GM19193 (cell line): Measurements from ENCODE around the gene KIF1A.

Source experiments
- POLR2A ChIP-seq: IDR thresholded peaks from 4 replicates; pipeline ENCODE4 v1.6.1; 2011; ENCODE audit not compliant: insufficient read depth, insufficient read length; ENCODE audit errors: extremely low read depth

KIF1A gene, protein sequence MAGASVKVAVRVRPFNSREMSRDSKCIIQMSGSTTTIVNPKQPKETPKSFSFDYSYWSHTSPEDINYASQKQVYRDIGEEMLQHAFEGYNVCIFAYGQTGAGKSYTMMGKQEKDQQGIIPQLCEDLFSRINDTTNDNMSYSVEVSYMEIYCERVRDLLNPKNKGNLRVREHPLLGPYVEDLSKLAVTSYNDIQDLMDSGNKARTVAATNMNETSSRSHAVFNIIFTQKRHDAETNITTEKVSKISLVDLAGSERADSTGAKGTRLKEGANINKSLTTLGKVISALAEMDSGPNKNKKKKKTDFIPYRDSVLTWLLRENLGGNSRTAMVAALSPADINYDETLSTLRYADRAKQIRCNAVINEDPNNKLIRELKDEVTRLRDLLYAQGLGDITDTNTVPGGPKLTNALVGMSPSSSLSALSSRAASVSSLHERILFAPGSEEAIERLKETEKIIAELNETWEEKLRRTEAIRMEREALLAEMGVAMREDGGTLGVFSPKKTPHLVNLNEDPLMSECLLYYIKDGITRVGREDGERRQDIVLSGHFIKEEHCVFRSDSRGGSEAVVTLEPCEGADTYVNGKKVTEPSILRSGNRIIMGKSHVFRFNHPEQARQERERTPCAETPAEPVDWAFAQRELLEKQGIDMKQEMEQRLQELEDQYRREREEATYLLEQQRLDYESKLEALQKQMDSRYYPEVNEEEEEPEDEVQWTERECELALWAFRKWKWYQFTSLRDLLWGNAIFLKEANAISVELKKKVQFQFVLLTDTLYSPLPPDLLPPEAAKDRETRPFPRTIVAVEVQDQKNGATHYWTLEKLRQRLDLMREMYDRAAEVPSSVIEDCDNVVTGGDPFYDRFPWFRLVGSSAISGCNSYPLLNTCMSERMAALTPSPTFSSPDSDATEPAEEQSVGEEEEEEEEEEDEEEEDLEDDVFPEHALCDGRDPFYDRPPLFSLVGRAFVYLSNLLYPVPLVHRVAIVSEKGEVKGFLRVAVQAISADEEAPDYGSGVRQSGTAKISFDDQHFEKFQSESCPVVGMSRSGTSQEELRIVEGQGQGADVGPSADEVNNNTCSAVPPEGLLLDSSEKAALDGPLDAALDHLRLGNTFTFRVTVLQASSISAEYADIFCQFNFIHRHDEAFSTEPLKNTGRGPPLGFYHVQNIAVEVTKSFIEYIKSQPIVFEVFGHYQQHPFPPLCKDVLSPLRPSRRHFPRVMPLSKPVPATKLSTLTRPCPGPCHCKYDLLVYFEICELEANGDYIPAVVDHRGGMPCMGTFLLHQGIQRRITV (N-terminal part only)

DNA sequence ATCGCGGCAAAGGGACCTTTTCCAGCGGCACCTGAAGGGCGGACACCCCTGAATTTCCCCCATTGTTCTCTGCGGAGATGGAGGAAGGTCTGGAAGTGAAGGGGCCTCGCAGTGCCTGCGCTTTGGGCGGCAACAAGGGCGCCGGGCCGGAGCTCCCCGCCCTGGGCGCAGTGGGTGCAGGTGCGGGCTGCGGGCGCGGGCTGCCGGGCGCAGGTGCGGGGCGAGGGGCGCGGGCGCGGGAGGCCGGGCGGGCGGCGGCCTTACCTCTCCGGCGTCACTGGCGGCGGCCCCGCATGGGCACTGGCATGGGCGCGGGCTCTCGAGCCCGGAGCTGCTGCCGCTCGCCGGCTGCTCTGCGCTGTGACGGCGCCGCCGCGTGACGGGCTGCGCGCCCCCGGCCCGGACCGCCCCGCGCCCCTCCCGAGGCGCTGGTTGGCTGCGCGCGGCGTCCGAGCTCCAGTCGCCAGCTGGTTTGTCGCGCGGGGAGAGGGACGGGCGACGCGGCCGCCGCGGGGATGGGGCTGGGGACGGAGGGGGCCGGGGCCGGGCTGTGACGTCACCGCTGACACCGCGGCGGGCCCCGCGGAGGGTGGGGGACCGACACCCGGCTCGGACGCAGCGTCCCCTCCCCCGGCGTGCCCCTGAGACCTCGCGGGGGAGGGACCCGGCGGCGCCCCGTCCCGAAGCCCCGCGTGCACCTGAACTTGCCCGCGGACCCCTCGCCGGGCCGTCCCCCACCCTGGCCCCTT, at the start of gene KIF1A:
TSS of gene KIF1A (minus strand) at position 362 of the 749 bp plus-strand sequence. CDS start 22,467 bp downstream, outside the sequence.
- TF ChIP-seq POLR2A: no peak

DNA sequence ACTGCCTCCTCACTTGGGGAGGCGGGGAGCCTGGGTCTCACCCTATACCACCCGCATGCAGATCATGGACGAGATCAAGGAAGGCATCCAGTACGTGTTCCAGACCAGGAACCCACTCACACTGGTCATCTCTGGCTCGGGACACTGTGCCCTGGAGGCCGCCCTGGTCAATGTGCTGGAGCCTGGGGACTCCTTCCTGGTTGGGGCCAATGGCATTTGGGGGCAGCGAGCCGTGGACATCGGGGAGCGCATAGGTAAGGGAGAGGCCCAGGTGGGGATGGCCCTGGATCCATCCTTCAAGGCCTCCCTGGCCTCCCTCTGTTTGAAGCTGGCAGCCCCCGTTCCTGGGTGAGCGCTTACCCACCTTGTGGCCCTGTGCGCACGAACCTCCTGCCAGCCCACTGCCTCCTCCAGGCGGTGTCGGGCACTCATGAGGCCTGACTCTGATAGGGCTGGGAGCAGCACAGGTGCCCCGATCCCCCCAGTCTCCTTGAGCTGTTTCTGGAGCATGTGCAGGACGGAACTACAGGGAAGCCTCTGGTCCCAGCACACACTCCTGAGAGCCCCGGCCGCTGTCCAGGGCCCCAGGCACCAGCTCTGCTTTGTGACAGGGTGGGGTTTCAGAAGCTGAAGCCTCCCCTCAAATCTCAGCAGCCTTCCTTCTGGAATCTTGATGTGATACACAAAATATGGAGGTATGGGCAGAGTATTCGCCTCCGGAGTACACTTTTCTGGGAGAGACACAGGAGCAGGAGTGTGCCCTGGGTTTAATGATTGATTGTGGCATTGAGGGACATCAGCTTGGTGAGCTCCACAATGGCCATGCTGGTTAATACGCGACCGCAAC, 49.3 kb upstream of the KIF1A start:
- no peak for TF ChIP-seq POLR2A

DNA sequence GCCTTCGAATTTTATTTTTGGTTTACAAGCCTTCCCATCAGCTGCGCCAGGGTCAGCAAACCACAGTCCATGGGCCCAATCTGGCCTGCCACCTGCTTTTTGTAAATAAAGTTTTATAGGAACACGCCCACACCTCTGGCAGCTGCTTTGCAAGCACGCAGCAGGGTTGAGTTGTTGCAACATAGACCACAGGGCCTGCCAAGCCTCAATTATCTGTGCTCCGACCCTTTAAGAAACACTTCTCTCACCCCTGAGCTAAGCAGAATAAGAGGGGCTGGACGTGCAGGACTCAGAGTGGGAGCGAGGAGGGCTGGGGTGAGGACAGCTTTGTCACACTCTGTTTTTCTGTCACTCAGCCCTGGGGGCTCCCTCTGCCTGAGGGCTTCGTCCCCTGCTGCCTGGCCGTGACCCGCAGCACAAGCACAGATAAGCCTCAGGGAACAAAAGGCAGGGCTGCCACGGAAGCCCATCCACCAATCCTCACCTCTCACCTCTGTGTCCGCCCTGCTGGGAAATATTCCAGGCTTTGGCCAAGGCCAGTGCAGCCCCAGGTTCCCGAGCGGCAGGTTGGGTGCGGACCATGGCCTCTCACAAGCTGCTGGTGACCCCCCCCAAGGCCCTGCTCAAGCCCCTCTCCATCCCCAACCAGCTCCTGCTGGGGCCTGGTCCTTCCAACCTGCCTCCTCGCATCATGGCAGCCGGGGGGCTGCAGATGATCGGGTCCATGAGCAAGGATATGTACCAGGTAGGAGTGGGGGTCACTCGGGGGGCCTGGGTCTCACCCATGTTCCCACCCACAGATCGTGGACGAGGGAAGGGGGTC, 48.5 kb upstream of the KIF1A start, which contains the start of gene AGXT:
TSS of gene AGXT (plus strand) at position 539 of the 823 bp plus-strand sequence. CDS start at position 581, 42 bp downstream.
- no peak for TF ChIP-seq POLR2A

DNA sequence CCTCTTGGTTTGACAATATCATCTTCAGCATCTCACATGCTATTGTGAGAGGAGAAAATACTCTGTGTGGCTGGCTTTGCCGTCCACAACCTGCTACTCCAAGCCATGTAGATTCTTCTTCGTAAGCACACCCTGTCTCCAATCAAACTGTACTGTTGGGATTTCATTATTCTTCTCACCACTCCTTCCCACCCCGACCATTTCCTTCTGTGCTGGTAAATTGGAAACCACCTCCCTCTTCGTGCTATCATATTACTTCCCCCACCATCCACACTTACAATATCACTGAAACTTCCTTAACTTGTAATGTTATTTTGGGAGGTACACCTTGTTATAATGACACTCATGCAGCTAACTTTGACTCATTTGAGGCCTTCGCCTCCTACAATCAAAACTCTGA, 45.4 kb upstream of the KIF1A start:
- TF ChIP-seq POLR2A: no peak

DNA sequence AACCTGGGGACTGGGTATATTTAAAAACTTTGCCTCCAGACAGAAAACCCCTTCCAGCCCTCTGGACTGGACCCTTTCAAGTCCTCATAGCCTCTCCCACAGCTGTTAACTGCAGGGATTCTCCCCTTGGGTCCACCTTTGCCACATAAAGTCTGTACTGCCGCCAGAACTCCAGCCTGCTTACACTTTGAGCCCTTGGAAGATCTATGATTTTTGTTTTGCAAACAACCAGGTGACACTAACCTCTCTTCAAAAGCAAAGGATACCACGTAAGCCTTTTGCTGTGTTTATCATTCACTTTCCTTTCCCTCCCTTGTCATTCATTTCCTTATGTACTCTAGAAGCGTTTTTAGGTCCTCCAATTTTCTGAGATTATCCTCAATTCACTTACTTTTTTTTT, 44.5 kb upstream of the KIF1A start:
- no peak for TF ChIP-seq POLR2A

DNA sequence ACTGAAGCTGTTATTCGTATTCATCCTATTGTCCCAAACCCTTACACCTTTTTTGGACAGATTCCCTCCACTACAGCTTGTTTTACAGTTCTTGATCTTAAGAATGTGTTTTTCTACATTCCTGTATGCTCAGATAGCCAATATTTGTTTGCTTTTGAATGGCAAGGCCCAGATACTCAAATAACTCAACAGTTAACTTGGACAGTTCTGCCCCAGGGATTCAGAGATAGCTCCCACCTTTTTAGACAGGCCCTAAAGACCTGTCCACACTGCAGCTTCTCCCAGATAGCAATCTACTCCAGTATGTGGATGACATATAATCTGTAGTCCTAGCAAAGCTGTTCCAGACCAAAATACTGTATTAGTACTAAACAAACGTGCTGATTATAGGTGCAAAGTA, 41.5 kb upstream of the KIF1A start:
- no peak for TF ChIP-seq POLR2A

DNA sequence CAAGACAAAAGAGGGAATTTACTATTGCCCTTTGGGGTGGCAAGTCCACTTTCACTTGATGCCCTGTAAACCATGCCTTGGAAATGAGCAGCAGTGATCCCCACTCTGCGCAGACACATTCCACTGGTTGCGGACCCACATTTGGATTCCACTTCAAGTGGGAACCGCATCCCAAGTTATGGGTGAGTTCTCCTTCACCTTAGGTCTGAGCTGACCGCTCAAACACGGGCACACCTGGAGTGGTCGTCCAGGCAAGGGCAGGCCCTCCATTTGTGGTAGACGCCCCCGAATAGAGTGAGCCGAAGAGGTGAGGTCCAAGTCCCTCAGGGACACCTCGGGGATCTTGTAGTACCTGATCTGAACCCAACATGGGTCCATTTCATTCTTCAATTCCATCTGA, 38.9 kb upstream of the KIF1A start:
- TF ChIP-seq POLR2A: no peak

DNA sequence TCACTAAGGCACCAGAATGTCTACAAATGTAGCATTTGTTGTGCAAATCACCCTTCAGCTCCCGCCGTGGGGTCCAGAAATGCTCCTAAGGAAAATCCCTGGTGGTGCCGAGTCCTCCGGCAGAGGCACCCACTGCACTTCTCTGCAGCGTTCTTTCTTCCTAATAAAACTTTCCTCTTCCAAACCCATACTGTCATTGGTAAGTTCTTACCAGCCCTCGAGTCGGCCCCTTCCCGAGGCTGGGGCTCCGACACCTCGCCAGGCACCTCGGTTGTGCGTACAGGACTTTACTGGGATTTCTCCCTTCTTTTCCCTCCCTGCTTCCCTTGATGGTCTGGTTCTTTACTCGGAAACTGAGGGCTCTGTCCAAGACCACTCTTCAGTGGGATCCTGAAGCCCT, 38.3 kb upstream of the KIF1A start:
- TF ChIP-seq POLR2A: no peak

DNA sequence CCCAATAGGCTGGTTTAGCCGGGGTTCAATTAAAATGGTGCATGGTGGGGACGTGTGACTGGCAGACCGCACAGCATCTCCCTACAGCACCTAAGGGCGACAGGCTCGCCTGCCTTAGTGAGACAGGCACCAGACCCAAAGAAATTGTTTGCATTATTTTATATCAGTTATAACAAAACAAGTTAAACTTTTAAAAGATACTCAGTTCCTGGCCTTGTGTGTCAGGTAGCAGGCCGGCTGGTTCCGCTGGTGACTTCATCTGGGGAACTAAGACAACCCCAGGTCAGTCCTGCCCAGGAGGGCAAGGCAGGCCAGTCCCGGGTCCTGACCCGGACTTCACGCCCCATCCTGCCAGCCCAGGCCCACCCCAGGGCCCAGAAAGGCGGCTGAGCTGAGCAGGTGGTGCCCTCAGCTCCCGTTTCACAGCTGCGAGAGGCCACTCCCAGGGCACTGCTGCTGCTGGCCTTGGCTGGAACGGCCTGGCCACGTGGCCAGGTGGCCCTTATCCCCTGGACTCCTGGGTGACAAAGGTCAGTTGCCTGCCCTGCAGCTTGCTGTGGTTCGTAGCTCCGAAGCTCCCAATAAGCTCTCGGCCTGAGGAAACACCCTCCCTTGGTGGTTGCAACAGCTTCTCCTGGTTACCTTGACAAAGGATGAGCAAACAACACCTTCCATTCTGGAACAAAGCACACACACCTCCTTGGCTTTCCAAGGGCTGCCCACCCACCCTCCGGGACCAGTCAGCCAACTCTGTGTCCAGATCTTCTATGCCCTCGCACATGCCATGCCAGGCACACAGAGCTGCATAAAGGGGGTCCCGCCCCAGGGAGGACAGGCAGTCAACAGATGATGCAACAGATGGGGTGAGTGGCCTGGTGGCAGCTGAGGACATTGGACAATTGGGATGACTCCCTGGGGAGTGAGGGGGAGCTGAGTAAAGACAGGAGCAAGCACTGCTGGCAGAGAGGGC, 37.3 kb upstream of the KIF1A start:
- no peak for TF ChIP-seq POLR2A

DNA sequence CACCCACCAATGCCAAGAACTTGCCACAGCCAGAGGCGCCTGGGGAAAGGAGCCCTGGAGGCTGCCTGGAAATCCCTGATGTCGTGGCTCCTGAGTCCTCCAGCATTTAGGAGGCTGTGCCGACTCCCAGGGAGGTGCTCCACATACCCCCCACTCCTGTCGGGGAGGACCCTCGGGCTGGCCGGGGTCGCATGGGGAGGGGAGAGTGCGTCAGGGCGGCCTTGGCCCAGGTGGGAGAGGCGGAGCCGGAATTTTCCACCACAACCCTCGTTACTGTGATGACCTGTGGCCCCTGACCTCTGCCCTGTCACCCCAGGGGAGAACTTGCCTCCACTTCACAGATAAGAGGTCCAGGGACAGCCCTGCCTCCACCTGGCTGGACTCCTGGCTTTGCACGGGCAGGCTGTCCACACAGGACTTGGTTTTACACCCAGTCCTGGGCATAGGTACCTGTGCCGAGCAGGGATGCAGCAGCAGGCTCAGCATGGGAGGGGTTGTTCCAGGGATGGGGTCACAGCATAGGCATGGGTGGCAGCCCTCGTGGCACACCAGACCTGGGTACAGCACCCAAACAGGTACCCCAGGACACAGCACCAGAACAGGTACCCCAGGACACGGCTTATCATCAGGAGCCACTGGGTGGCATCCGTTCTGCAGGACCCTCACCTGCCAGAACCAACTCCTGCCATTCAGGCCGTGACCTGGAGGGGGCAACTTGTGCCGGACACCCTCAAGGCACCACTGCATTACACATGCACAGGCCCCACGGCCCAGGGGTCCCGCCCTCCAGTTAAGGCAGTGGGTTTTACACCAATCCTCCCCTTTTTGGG, 36.3 kb upstream of the KIF1A start:
- no peak for TF ChIP-seq POLR2A
